GM21447 (cell line): ENCODE data around the gene MSANTD1.
"Not testable (repeated sequence)": the region's sequence is repeated elsewhere in the genome, so short reads cannot be mapped to it uniquely, and the experiment has no call there.

ENCODE experiments used
- ATAC-seq: cut with Tn5 transposase; IDR thresholded peaks from one replicate; pipeline ENCODE4 v1.9.1; 2021; ENCODE audit not compliant: unreplicated experiment

Gene MSANTD1

DNA sequence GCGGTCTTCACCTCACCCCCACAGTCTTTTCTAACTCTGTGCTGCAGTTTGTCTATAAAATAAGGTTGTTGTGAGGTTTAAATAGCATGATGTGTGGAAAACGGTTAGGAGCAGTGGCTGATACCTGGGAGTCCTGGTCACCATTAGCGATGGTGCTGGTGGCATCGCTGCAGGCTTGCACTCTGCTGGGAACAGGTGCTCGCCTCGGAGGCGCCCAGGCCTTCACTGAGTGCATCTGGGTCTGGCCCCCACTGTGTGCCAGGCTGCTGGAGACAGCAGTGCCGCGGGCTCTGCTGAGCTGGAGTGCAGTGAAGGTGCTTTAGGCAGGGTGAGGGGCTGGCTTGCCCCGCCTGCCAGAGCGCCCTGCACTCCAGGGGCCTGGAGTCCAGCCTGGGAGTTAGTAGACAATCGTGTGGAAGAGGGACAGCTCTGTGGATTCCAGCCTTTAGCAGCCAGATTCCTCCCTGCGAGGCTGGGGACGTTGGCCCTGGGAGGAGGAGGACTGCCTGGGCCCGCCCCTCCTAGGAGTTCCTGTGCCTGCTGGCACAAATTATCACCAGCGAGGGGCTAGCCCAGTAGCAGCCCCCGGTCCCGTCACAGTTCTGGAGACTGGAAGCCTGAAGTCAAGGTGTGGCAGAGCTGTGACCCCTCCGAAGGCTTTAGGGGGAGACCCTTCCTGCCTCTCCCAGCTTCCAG lies 51.2 kb downstream of the MSANTD1 start:
- ATAC-seq: no peak

DNA sequence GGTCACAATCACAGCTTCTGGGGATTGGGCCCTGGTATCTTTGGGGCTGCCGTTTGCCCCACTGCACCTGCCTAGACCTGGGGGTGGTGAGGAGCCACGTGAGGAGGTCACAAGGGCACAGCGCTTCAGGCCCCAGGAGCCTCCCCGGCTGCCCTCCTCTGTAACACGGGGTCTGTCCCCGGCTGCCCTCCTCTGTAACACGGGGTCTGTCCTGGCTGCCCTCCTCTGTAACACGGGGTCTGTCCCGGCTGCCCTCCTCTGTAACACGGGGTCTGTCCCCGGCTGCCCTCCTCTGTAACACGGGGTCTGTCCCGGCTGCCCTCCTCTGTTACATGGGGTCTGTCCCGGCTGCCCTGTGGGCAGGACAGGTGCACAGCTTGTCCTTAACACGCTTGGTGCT lies 51.9 kb downstream of the MSANTD1 start:
- ATAC-seq: not testable (repeated sequence)

DNA sequence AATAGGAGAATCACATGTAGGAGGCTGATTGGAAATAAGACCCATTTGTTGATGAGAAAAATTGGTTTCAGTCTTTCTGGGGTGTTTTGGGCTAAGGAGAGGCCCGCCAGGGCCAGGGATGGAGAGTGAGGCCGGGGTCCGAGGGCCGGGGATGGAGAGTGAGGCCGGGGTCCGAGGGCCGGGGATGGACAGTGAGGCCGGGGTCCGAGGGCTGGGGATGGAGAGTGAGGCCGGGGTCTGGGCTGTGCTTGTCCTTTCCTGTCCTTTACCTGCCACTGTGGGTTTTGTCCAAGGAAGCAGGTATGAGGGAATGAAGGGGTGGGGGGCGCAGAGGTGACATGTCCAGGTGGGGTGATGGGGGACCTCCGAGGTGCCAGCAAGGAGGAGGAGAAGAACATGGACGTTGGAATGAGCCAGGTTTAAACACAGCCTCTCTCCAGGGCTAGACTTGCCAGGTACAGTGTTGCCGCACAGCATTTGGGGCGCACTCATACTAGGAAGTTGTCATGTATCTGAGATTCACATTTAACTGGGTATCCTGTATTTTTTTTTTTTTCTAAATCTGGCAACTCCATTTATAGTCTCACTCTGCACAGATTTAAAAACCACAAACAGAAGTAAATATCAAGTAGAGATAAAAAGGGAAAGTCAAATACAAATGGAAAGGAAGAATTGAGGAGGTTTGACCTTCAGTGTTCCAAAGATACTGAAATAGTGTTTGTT lies 52.7 kb downstream of the MSANTD1 start:
- ATAC-seq: no peak

DNA sequence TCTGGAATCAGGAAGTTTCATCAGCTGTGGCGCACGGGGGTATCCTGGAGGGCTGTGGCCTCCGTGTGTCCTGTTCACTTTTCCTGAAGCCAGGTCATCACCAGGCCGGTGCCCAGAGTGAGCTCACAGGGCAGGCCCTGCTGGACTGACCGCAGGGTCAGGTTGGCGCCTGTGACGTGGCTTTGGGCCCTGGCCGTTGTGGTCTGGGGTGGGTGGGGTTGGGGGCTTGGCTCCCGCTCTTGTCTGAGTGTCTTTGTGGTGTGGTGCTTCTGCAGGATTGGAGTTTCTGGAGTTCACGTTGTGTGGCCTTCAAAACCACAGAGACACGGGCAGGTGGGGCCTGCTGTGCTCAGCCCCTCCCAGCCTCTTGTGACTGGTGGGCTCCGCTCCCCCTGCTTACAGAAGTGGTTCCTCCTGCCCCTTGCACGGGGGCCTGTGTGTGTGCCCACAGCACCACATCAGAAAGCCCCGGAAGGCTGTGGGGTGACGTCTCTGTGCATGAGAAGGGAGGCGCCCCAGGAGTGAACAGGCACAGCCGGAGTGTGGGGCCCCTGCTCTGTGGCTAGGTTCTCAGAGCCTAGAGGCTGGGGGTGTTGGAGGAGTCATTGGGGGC lies 53.3 kb downstream of the MSANTD1 start:
- ATAC-seq: no peak

DNA sequence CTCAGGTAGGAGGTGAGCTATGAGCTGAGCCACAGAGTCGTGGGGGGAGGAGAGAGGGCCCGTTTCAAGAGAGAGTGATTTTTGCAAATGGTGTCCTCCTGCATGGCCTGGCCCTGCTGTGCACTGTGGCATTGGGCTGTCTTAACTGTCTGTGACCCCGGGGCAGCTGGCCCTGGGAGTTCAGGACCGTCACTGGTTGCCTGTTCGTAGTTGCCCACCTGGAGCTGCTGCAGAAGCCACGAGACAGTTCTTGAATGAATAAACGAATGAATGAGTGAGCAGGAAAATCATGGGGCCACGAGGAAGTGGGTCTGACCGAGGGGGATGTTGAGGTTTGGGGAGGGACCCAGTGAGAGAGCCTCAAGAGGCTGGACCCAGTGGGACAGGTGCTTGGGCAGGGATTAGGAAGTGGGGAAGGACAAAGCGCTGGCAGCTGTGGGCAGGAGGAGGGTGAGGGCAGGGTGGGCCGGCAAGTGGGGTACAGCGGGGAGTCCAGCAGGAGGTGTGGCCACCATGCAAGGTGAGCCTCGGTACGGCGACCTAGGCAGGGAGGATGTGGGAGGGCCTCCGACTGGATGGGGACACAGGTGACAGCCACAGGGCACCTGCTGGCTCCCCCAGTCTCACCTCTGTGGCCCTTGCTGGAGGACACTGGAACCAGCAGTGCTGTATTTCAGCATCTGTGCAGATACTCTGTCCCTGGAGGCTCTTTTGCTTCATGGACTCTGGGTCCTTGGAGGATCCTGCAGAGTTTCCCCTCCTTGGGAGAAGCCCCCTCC lies 54.0 kb downstream of the MSANTD1 start:
- ATAC-seq: no peak

DNA sequence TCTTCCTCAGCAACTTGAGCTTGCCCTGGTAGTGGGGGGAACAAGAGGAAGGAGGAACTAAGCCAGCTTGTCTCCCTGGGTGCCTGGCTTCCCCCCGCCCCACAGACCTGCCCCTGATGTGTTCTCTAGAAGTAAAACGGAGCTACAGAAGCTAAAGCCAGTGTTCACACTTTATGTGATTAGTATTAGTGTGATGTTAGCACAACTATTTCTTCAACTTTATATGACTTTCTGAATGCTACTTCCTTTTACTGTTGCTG lies 54.5 kb downstream of the MSANTD1 start:
- no peak for ATAC-seq

DNA sequence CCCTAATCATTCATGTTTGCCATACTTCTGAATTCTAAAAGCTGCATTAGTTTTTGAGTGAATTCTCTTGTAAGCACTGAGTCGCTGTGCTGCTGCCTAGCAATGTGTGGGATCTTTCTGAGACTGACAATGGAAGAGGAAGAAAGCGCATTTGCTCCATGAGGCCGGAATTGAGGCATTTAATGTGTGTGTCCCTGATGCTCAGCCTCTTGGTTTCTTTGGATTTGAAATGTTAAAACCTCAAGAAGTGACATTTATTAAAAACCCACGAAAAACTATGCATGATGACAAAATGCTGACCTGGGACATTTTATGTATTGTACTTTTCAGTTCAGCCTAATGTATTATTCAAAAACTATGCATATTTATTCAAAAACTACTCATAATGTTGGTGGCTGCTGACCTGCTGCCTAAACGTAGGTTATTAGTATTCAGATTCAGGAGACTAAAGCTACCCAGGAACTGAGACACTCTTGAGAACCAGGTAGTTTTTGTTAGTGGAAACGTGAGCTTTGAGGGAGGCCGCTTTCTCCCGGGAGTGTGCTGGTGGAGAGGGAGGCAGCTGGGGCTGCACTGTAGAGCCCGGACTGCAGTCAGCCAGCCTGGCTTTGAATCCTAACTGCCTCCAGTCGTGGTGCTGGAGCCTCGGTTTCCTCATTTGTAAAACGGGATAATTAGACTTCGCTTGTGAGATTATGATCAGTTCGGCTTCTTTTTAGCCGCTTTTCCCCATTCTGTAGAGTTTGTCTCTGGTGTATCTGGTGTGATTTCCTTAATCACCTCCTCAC lies 55.2 kb downstream of the MSANTD1 start:
- no peak for ATAC-seq

DNA sequence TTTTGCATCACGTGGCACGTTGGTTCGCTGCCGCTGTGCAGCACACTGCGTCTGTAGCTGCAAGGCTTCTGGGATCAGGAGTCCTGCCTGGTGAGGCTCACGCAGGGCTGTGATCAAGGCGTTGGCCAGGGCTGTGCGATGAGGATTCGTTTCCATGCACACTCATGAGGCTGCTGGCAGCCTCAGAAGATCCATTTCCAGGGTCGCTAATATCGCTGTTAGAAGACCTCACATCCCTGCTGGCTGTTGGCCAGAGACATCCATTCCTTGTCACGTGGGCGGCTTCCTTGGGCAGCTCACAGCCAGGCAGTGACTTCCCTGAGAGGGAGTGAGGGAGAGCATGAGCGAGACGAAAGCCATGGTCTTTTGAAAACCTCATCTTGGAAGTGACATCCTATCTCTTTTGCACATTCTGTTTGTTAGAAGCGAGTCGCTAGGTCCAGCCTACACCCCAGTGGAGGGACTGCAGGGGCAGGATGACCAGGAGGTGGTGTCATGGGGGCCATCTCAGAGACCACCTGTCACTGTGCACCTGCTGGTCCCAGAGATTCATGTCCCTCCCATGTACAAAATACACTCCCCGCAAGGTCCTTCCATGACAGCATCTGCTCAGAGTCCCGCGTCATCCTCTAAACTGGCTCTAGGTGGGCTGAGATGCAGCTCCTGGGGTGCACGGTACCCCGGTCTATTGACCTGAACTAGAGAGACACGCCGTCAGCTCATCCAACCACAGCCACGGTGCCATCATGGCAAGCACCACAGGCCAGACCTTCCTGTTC lies 56.1 kb downstream of the MSANTD1 start:
- ATAC-seq: no peak

DNA sequence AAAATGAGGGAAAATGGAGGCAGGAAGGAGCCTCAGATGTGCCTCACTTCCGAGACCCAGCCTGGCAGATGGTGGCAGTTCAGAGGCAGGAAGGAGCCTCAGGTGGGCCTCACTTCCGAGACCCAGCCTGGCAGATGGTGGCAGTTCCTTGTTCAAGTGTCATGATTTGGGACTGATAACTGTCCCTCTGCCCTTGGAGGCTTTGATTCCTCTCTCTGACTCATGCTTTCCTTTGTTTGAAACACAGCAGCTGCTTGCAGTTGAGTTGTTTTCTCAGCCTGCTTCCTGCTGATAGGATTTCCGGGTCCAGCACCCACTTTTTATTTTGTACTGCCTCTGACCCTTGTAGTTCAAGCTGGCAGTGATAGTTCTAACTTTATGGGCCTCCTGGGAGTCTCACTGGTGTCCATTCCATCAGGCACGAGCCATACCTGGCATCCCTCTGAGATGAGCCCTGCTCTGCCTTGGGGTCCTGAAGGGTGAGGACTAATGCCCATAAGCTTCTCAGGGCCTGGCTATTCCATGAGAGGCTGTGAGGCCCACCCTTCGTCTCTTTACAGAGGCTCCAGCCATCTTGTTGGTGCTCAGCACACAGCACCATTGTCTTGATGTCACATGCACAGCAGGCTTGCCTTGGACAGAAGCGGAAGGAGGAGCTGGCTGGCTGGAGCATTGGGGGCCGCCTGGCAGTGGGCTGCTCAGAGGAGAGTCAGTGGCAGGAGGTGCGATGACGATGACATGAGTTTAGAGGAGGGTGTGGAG lies 56.8 kb downstream of the MSANTD1 start:
- no peak for ATAC-seq
